Cardiac fibroblast (primary cell): ENCODE results near the gene TRMT61A.

Experiments used
- DNase-seq, 2 donors: peaks; one replicate each; pipeline versions ENCODE4 v3.0.0 to v3.0.0-alpha.2; 2010; ENCODE audit warnings: low read depth in 2 of 2
- H3K4me3 ChIP-seq, 2 donors: replicated peaks in 1 of 2; 1 replicate in 1 of 2; 2 replicates in 1 of 2; pipeline ENCODE4 v1.5.1; 2011; ENCODE audit warnings: low read depth in 2 of 2, low read length in 2 of 2, mild to moderate bottlenecking in 2 of 2, moderate library complexity in 1 of 2
- TF ChIP-seq, protein P1 (sequence below): IDR thresholded peaks from one replicate; pipeline ENCODE4 v1.5.1; 2011; ENCODE audit warnings: low read depth, mild to moderate bottlenecking, low read length, inconsistent platforms

TRMT61A gene

DNA sequence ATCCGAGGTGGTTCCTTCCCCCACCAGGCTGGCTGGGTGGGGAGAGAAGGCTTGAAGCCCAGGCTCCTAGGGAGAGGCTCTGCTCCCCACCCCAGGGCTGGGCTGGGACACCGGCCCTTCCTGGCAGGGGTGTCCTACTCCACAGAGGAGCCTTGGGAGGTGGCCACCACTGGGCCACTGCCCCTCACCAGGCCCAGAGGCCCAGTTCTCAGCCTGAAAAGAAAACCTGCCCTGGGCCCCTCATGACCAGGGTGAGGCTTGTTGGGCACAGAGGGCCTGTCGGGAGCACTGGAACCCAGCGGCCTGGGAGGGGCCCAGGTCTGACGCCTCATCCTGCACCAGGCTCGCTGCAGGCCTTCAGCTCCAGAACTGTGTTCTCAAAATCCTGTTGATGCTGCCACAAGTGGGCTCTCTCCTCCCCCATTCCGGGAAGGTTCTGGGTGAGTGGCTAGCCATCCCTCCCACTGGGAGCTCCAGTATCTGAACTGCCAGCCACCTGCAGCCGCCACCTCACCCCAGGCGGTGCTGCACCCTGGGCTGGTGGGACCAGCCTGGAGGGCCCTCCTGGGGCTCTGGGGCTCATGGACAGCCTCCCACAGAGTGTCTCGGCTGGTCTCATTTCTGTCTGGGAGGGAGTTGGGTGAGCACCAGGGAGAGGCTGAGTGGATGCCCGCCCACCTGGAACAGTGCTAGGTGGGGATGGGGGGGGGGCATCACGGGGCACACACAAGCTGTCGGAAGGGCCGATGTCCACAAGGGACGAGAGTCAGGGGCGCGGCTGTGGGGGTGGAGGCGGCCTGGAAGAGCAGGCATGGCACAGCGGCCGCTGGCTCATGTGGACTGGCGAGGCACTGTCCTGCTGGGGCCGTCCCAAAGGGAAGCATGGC lies 21.7 kb downstream of the TRMT61A start:
- TF ChIP-seq, protein P1, sequence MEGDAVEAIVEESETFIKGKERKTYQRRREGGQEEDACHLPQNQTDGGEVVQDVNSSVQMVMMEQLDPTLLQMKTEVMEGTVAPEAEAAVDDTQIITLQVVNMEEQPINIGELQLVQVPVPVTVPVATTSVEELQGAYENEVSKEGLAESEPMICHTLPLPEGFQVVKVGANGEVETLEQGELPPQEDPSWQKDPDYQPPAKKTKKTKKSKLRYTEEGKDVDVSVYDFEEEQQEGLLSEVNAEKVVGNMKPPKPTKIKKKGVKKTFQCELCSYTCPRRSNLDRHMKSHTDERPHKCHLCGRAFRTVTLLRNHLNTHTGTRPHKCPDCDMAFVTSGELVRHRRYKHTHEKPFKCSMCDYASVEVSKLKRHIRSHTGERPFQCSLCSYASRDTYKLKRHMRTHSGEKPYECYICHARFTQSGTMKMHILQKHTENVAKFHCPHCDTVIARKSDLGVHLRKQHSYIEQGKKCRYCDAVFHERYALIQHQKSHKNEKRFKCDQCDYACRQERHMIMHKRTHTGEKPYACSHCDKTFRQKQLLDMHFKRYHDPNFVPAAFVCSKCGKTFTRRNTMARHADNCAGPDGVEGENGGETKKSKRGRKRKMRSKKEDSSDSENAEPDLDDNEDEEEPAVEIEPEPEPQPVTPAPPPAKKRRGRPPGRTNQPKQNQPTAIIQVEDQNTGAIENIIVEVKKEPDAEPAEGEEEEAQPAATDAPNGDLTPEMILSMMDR, result no peak
- no peak overlapping the region for H3K4me3 ChIP-seq

DNA sequence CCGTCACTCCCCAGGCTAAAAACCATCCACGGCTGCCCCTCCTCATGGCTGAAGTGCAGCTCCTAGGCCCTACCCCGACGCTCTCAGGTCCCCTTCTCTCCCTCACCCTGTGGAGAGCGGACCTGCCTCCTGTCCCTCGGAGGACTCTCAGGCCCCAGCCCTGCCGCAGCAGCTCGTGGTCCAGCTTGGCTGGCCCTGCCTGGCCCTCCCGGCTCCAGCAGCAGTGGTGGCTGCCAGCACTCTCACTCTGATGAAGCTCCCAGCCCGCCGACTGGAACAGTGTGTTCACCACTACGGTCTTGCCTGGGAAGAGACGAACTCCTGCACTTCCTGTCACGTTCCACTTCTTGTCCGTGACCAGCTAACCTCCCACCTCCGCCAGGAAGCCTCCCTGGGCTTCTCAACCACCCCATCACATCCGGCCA lies 22.4 kb downstream of the TRMT61A start:
- TF ChIP-seq, protein P1, result no peak
- H3K4me3 ChIP-seq, result no peak overlapping the region
- no peak for DNase-seq

More for the DNA sequence above, 21.7 kb downstream of the TRMT61A start:
- no peak for DNase-seq

DNA sequence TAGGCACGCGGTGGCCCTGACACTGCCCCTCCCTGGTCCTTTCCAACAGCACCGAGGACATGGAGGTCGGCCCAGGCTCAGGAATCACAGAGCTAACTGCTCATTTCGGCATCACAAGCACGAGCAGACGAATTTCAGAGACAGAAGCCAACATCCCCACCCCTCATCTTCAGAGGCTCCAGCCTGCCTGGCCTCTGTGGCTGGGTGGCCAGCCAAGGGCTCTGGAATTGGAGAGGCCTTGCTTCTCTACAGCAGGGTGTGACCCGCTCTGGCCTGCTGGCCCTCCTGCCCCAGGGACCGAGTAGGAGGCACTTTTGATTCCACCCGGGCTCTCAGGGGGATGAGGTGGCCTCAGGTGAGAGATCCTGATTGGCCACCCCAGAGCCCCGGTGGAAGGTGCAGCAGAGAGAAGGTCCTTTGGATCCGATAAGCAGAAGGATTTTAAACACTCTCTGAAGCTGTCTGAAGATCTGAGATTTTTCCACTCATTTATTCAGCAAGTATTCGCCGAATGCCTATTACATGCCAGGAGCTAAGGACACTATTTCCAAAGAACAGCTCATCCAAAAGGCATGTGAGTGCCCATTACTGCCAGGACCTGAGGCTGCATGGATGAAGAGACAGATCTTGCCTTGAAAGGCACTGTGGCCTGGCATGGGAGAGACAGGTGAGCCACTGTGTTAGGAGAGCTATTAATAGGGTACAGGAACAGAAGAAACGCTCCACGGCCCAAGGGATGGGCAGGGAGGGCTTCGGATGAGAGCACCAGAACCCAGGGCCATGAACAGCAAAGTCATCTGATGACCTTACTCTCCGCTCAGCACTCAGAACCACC lies 23.2 kb downstream of the TRMT61A start:
- no peak overlapping the region for H3K4me3 ChIP-seq
- peak; percentile 45 to 56 for DNase-seq
- TF ChIP-seq, protein P1, result no peak

DNA sequence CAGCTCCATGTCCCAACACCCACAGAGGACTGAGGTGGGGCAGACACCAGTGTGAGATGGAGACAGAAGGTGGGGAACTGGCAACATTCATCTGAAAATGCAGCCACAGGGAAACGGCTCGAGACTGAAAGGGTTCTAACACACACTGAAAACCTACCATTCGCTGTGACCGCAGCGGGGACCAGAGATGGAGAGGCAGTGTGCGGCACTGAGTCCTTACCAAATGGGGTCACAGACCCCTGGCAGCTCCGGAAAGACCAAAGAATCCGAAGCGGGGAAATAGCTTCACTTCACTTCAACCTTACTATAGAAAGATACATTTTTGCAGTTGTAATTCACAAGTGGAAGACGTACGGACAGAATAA lies 23.8 kb downstream of the TRMT61A start:
- no peak for DNase-seq
- no peak overlapping the region for H3K4me3 ChIP-seq
- TF ChIP-seq, protein P1, result no peak

DNA sequence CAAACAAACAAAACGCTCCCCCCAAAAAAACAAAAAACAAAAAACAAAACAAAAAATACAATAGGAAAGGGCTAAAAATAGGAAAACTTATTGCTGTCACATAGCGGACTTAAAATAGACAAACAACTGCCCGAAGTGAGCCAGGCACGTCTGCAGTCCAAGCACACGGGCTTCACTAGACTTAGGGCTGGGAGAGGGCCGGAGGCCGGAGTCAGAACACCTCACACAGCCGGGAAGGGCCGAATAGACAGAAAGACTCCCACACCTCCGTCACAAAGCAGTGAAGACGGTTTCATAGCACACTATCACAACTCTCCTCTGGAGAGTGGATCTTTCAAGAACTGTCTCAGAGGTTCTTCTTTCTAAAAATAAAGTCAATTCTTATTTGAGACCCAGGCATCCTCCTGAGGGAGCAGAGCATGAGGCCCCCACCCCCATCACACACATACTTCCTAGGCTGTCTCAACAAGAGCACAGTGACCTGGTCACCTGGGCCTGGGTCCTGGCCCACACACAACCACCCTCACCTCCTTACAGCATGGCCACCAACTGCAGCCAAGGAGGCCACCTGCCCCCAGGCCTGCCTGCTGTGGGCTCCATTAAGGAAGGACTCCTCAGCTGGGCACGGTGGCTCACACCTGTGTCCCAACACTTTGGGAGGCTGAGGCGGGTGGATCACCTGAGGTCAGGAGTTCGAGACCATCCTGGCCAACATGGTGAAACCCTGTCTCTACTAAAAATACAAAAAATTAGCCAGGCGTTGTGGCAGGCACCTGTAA lies 26.8 kb downstream of the TRMT61A start:
- TF ChIP-seq, protein P1, result no peak
- DNase-seq, result no peak
- no peak overlapping the region for H3K4me3 ChIP-seq
